Adrenal gland (tissue), 5 donors: Measurements from ENCODE around the gene FXYD1.

Experiments
- POLR2A ChIP-seq, 2 donors: fragments of 450-650 bp; IDR thresholded peaks; one replicate each; pipeline ENCODE4 v1.6.1; 2017; ENCODE audit warnings: antibody characterized with exemption in 2 of 2, mild to moderate bottlenecking in 2 of 2, moderate library complexity in 1 of 2
- TF ChIP-seq, protein P1 (sequence below), 6 experiments: fragments of 450-650 bp in 4 of 6; fragments of 200-600 bp in 2 of 6; sonication (generic) in 1 of 6; IDR thresholded peaks; 1 replicate in 5 of 6; 2 replicates in 1 of 6; pipeline versions ENCODE4 v1.5.1 to v1.8.0; 2016 to 2021; ENCODE audit warnings: antibody characterized with exemption in 6 of 6, mild to moderate bottlenecking in 2 of 6, moderate library complexity in 1 of 6
- donor health status: DM: no; HTN: no; CAD: no.

DNA sequence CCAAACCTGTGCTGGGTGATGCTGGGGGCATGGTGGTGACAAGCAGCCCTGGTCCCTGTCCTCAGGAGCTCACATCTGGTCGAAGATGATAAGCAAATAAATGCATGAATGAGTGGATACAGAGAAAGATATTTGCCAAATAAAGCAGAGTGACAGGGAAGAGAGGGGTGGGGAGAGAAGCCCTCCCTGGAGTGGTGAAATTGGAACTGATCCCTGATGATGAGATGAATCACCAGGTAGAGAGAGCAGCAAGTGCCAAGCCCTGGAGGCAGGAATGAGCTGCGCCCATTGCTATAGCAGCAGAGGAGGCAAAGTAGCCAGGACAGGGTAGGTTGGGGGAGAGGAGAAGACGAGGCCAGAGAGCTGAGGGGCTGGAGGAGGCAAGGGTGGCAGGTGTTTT, 29.6 kb downstream of the FXYD1 start:
- TF ChIP-seq POLR2A (IDR thresholded peaks at IDR 0.05) = no peak
- TF ChIP-seq, protein P1, sequence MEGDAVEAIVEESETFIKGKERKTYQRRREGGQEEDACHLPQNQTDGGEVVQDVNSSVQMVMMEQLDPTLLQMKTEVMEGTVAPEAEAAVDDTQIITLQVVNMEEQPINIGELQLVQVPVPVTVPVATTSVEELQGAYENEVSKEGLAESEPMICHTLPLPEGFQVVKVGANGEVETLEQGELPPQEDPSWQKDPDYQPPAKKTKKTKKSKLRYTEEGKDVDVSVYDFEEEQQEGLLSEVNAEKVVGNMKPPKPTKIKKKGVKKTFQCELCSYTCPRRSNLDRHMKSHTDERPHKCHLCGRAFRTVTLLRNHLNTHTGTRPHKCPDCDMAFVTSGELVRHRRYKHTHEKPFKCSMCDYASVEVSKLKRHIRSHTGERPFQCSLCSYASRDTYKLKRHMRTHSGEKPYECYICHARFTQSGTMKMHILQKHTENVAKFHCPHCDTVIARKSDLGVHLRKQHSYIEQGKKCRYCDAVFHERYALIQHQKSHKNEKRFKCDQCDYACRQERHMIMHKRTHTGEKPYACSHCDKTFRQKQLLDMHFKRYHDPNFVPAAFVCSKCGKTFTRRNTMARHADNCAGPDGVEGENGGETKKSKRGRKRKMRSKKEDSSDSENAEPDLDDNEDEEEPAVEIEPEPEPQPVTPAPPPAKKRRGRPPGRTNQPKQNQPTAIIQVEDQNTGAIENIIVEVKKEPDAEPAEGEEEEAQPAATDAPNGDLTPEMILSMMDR (IDR thresholded peaks at IDR 0.05) = no peak
